MCF 10A (cell line): ENCODE data around the gene OBSCN. TPM values are rescaled to one million over a fixed set of nuclear protein-coding genes. Genes with fewer than 3 reads are reported as not detected.

Experiments
- BruUV-seq: library from RNA; stranded (reverse); fragments of 400-500 nt; replicated peaks from 2 replicates; lab custom pipeline; 2021; lab: Mats Ljungman, UMichigan
- CTCF ChIA-PET: fragments of 300-600 bp; sonication (Branson Sonifier 250); formaldehyde crosslinking; extraction: SDS; loops from one replicate; lab custom pipeline; 2021; ENCODE audit warnings: antibody characterized with exemption, inconsistent platforms; lab: Yijun Ruan, JAX
- POLR2A ChIA-PET: fragments of 300-600, 350-650 bp; sonication (Branson Sonifier 250); formaldehyde crosslinking; extraction: SDS; loops from one replicate; lab custom pipeline; 2020; ENCODE audit warnings: antibody characterized with exemption, inconsistent platforms; lab: Yijun Ruan, JAX
- DNase-seq: peaks from one replicate; pipeline ENCODE4 v3.0.0-alpha.2; 2018; ENCODE audit not compliant: unreplicated experiment
- H3K27ac Mint-ChIP-seq: one replicate; pipeline ENCODE4 v1.8.0; 2022; ENCODE audit warnings: mild to moderate bottlenecking, low read depth, mixed read lengths; ENCODE audit not compliant: unreplicated experiment
- H3K27me3 Mint-ChIP-seq: one replicate; pipeline ENCODE4 v1.8.0; 2022; ENCODE audit warnings: mixed read lengths; ENCODE audit not compliant: insufficient read depth, unreplicated experiment
- H3K36me3 Mint-ChIP-seq: one replicate; pipeline ENCODE4 v1.8.0; 2022; ENCODE audit warnings: mild to moderate bottlenecking, moderate library complexity, mixed read lengths; ENCODE audit not compliant: insufficient read depth, unreplicated experiment
- H3K4me1 Mint-ChIP-seq: one replicate; pipeline ENCODE4 v1.8.0; 2022; ENCODE audit warnings: mixed read lengths; ENCODE audit not compliant: insufficient read depth, unreplicated experiment
- H3K4me3 Mint-ChIP-seq: one replicate; pipeline ENCODE4 v1.8.0; 2022; ENCODE audit warnings: mild to moderate bottlenecking, moderate library complexity, mixed read lengths; ENCODE audit not compliant: unreplicated experiment
- H3K9me3 Mint-ChIP-seq: one replicate; pipeline ENCODE4 v1.8.0; 2022; ENCODE audit warnings: mixed read lengths; ENCODE audit not compliant: unreplicated experiment
- CTCF ChIP-seq: fragments of 200-600 bp; IDR thresholded peaks from one replicate; pipeline ENCODE4 v1.8.0; 2022; ENCODE audit warnings: antibody characterized with exemption, mild to moderate bottlenecking; ENCODE audit not compliant: unreplicated experiment
- intact Hi-C: fragments of 100-400 bp; cut with micrococcal nuclease; formaldehyde crosslinking; loops from 2 replicates; pipeline ENCODE4 v1.14.1; 2022
- total RNA-seq: library from RNA; stranded (reverse); gene quantifications from 2 replicates; pipeline ENCODE4 v1.2.3, GENCODE V29; 2022

The OBSCN gene
- total RNA-seq, 1 experiment from 2014 or later, result 22.6 TPM

GRCh38 chr1:228211531-228212414 is 3.9 kb downstream of the OBSCN start:
- Mint-ChIP-seq H3K4me3 (peak overlapping the region; percentile 34), H3K9me3 (no peaks in the 10 kb centered on the region), H3K36me3 (no peaks in the 10 kb centered on the region), H3K4me1 (peaks cover 8% of the 10 kb centered on the region), H3K27ac (no peak overlapping the region), H3K27me3 (no peaks in the 10 kb centered on the region)
- POLR2A ChIA-PET, result interaction anchor here (0.7 to 2.6 kb wide), 2 partner anchors 47 to 245 kb away, joined by 5 to 25 read pairs; a partner anchor contains a TSS
- no TSS peak for BruUV-seq
- intact Hi-C loops, result loop anchor here (5.0 kb wide), 2 partner anchors 166 to 196 kb away; partner anchors contain the start of gene TRIM11
- CTCF ChIA-PET, result interaction anchor here (0.6 to 2.7 kb wide), 8 partner anchors 16 to 304 kb away, joined by 3 to 12 read pairs (median 4); partner anchors contain the start of gene IBA57
- DNase-seq, result no peak
- TF ChIP-seq CTCF, result no peak

- Mint-ChIP-seq H3K4me1 (peaks cover 8% of the 10 kb centered on the region), H3K27me3 (no peaks in the 10 kb centered on the region), H3K4me3 (peak overlapping the region; percentile 88), H3K9me3 (no peaks in the 10 kb centered on the region), H3K27ac (no peak overlapping the region), H3K36me3 (no peaks in the 10 kb centered on the region)
- no TSS peak for BruUV-seq
- CTCF ChIA-PET, result interaction anchor here (0.5 to 3.2 kb wide), 8 partner anchors 8 to 245 kb away, joined by 3 to 12 read pairs (median 4); partner anchors contain the start of gene IBA57
- POLR2A ChIA-PET, result interaction anchor here (0.7 to 2.6 kb wide), 3 partner anchors 22 to 244 kb away, joined by 3 to 25 read pairs (median 5); a partner anchor contains a TSS
- intact Hi-C loops, result loop anchor here (5.0 kb wide), 2 partner anchors 165 to 195 kb away; partner anchors contain the start of gene TRIM11
- TF ChIP-seq CTCF, result no peak
- no peak for DNase-seq
Observed at GRCh38 chr1:228212415-228212965, 4.6 kb downstream of the OBSCN start.

GRCh38 chr1:228212966-228213844 is 5.4 kb downstream of the OBSCN start:
- Mint-ChIP-seq H3K27ac (peak overlapping the region; percentile 74), H3K27me3 (no peaks in the 10 kb centered on the region), H3K4me1 (peaks cover 8% of the 10 kb centered on the region), H3K9me3 (no peaks in the 10 kb centered on the region), H3K36me3 (no peaks in the 10 kb centered on the region), H3K4me3 (peak overlapping the region; percentile 88)
- POLR2A ChIA-PET, result interaction anchor here (0.8 to 2.6 kb wide), 8 partner anchors 16 to 244 kb away, joined by 3 to 25 read pairs (median 4); partner anchors contain the start of genes GUK1 and MRPL55
- TSS peak; percentile 63 for BruUV-seq
- DNase-seq, result peak; percentile 92
- peak; percentile 69 for TF ChIP-seq CTCF
- intact Hi-C loops, result loop anchor here (1.0 to 5.0 kb wide), 9 partner anchors 15 to 302 kb away; partner anchors contain the start of gene TRIM11
- CTCF ChIA-PET, result interaction anchor here (0.5 to 3.2 kb wide), 21 partner anchors 9 to 302 kb away, joined by 3 to 28 read pairs (median 4); partner anchors contain the start of gene IBA57
